Fibroblast of lung (primary cell): ENCODE measurements around the gene PORCN. TPM values are rescaled to one million over a fixed set of nuclear protein-coding genes. Genes with fewer than 3 reads are reported as not detected.
A peak's percentile ranks its signal among the peaks of the same experiment; 100 is the strongest.

Experiments
- DNase-seq, 2 donors: peaks; one replicate each; pipeline versions ENCODE4 v3.0.0 to v3.0.0-alpha.2; 2010; ENCODE audit warnings: low read depth in 2 of 2
- H2AFZ ChIP-seq: 2 replicates; pipeline ENCODE4 v1.5.1; 2012; ENCODE audit warnings: low read length, control low read depth, inconsistent platforms
- H3K27ac ChIP-seq: 2 replicates; pipeline ENCODE4 v1.5.1; 2011; ENCODE audit warnings: low read length, control low read depth; ENCODE audit not compliant: insufficient read depth
- H3K27me3 ChIP-seq: 2 replicates; pipeline ENCODE4 v1.5.1; 2011; ENCODE audit warnings: mild to moderate bottlenecking, low read length; ENCODE audit not compliant: control insufficient read depth, insufficient read depth
- H3K36me3 ChIP-seq: 2 replicates; pipeline ENCODE4 v1.5.1; 2011; ENCODE audit warnings: low read length; ENCODE audit not compliant: control insufficient read depth, insufficient read depth
- H3K4me1 ChIP-seq: 2 replicates; pipeline ENCODE4 v1.5.1; 2011; ENCODE audit warnings: low read length; ENCODE audit not compliant: control insufficient read depth, insufficient read depth; ENCODE audit errors: extremely low read depth
- H3K4me2 ChIP-seq: 2 replicates; pipeline ENCODE4 v1.5.1; 2011; ENCODE audit warnings: low read length, control low read depth; ENCODE audit not compliant: insufficient read depth; ENCODE audit errors: extremely low read depth
- H3K4me3 ChIP-seq, 4 experiments: fragments of 200-600 bp in 1 of 4; sonication (generic) in 1 of 4; replicated peaks in 1 of 4; 2 replicates each; pipeline ENCODE4 v1.5.1; 2011 to 2016; ENCODE audit warnings: low read length in 4 of 4, low read depth in 3 of 4, mild to moderate bottlenecking in 3 of 4, control low read depth in 2 of 4, inconsistent platforms in 1 of 4, mixed read lengths in 1 of 4; ENCODE audit not compliant: insufficient read depth in 1 of 4; ENCODE audit errors: control extremely low read depth in 1 of 4
- H3K79me2 ChIP-seq: 2 replicates; pipeline ENCODE4 v1.5.1; 2012; ENCODE audit warnings: mild to moderate bottlenecking, low read length, inconsistent platforms; ENCODE audit not compliant: control insufficient read depth, insufficient read depth
- H3K9ac ChIP-seq: 2 replicates; pipeline ENCODE4 v1.5.1; 2011; ENCODE audit warnings: mild to moderate bottlenecking, low read length, control low read depth; ENCODE audit not compliant: insufficient read depth
- H3K9me3 ChIP-seq: 2 replicates; pipeline ENCODE4 v1.5.1; 2012; ENCODE audit warnings: low read depth, low read length; ENCODE audit not compliant: control insufficient read depth, insufficient read depth
- H4K20me1 ChIP-seq: 2 replicates; pipeline ENCODE4 v1.5.1; 2011; ENCODE audit warnings: low read length; ENCODE audit not compliant: control insufficient read depth, insufficient read depth; ENCODE audit errors: extremely low read depth
- CTCF ChIP-seq, 2 donors: IDR thresholded peaks in 1 of 2; conservative IDR thresholded peaks in 1 of 2; 1 replicate in 1 of 2; 2 replicates in 1 of 2; pipeline ENCODE4 v1.5.1; 2011 to 2012; ENCODE audit warnings: low read length in 2 of 2, control low read depth in 1 of 2, inconsistent platforms in 1 of 2, low read depth in 1 of 2, mild to moderate bottlenecking in 1 of 2
- EZH2 ChIP-seq: IDR thresholded peaks from 2 replicates; pipeline ENCODE4 v1.5.1; 2012; ENCODE audit warnings: low read length, control low read depth, mild to moderate bottlenecking; ENCODE audit errors: missing control alignments
- polyA plus RNA-seq, 2 donors: library from polyadenylated mRNA; depleted of rRNA in 1 of 2; stranded (reverse) in 1 of 2; unstranded in 1 of 2; fragments of >200 nt; gene quantifications; 2 replicates each; pipeline ENCODE4 v1.2.1, GENCODE V29; 2011 to 2012; ENCODE audit warnings: missing spikeins in 1 of 2
- total RNA-seq: library from RNA; depleted of rRNA; stranded (reverse); fragments of >200 nt; gene quantifications from 2 replicates; pipeline ENCODE4 v1.2.1, GENCODE V29; 2014

The PORCN gene
- total and polyA plus RNA-seq, 2 donors (not counting 1 experiment from before 2014, with no cell fraction given) = 5.4 to 11.4 TPM

GRCh38 chrX:48498374-48498809, 10.4 kb upstream of the PORCN start:
- TF ChIP-seq CTCF (conservative IDR thresholded peaks at IDR 0.05 in 1 of 2, IDR thresholded peaks at IDR 0.05 in 1 of 2; ENCODE audit: low read depth in 1 of 2, low read length in 2 of 2) = no peak
- TF ChIP-seq EZH2 = no peak
- peak; percentile 39 to 90 for DNase-seq
- no peaks in the 10 kb centered on the region for H4K20me1 ChIP-seq
- no peak overlapping the region for H3K4me3 ChIP-seq
- H2AFZ ChIP-seq = no peak overlapping the region
- no peak overlapping the region for H3K9ac ChIP-seq
- peaks cover 2% of the 10 kb centered on the region for H3K4me1 ChIP-seq
- no peak overlapping the region for H3K27ac ChIP-seq
- no peaks in the 10 kb centered on the region for H3K9me3 ChIP-seq
- H3K36me3 ChIP-seq = no peaks in the 10 kb centered on the region
- no peaks in the 10 kb centered on the region for H3K79me2 ChIP-seq
- H3K4me2 ChIP-seq = no peak overlapping the region
- H3K27me3 ChIP-seq = no peaks in the 10 kb centered on the region

DNA sequence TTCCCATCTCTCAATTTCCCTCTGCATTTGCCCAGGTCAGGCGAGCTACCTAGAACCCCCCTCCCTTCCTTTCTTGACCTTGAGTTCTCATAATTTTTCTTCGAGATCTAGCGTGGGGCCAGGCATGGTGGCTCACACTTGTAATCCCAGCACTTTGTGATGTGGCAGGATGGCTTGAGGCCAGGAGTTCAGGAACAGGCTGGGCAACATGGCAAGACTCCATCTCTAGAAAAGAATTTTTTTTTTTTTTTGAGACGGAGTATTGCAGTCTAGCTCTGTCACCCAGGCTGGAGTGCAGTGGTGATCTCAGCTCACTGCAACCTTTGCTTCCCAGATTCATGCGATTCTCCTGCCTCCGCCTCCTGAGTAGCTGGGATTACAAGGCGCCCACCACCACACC, 4.5 kb upstream of the PORCN start:
- H3K4me3 ChIP-seq = no peak overlapping the region
- no peaks in the 10 kb centered on the region for H3K27me3 ChIP-seq
- DNase-seq = no peak
- no peaks in the 10 kb centered on the region for H3K79me2 ChIP-seq
- TF ChIP-seq EZH2 (no peak), CTCF (conservative IDR thresholded peaks at IDR 0.05 in 1 of 2, IDR thresholded peaks at IDR 0.05 in 1 of 2; ENCODE audit: low read depth in 1 of 2, low read length in 2 of 2) (no peak)
- H3K9me3 ChIP-seq = no peaks in the 10 kb centered on the region
- H3K27ac ChIP-seq = no peak overlapping the region
- H2AFZ ChIP-seq = no peak overlapping the region
- no peak overlapping the region for H3K4me2 ChIP-seq
- H3K9ac ChIP-seq = no peak overlapping the region
- no peaks in the 10 kb centered on the region for H3K36me3 ChIP-seq
- no peaks in the 10 kb centered on the region for H4K20me1 ChIP-seq
- H3K4me1 ChIP-seq = no peaks in the 10 kb centered on the region

- H3K36me3 ChIP-seq = no peaks in the 10 kb centered on the region
- no peaks in the 10 kb centered on the region for H3K4me1 ChIP-seq
- H3K27me3 ChIP-seq = no peaks in the 10 kb centered on the region
- no peak for TF ChIP-seq CTCF (conservative IDR thresholded peaks at IDR 0.05 in 1 of 2, IDR thresholded peaks at IDR 0.05 in 1 of 2; ENCODE audit: low read depth in 1 of 2, low read length in 2 of 2)
- TF ChIP-seq EZH2 = no peak
- no peak overlapping the region for H2AFZ ChIP-seq
- no peaks in the 10 kb centered on the region for H3K79me2 ChIP-seq
- no peak overlapping the region for H3K4me2 ChIP-seq
- H3K9me3 ChIP-seq = no peaks in the 10 kb centered on the region
- H3K4me3 ChIP-seq = no peak overlapping the region
- H4K20me1 ChIP-seq = no peaks in the 10 kb centered on the region
- DNase-seq = no peak
- H3K9ac ChIP-seq = no peak overlapping the region
- H3K27ac ChIP-seq = no peak overlapping the region
Measured at GRCh38 chrX:48505481-48505880, 3.3 kb upstream of the PORCN start.
